NCI-H2081 (cell line): Measurements from ENCODE around the gene LRRC14B.
"Not testable (repeated sequence)": the region's sequence is repeated elsewhere in the genome, so short reads cannot be mapped to it uniquely, and the experiment has no call there.

Experiments used
- DNase-seq, 2 experiments: peaks; one replicate each; lab custom pipeline; 2025; lab: John Stamatoyannopoulos, UW

The LRRC14B gene

GRCh38 chr5:241045-241669, 49.9 kb downstream of the LRRC14B start:
- DNase-seq, result not testable (repeated sequence)

- DNase-seq, result not testable (repeated sequence)
These were observed 52.5 kb downstream of the LRRC14B start for GRCh38 chr5:243683-244367.

- not testable (repeated sequence) for DNase-seq
These were observed 54.4 kb downstream of the LRRC14B start for GRCh38 chr5:245717-246116.
